HG03575 (cell line): Measurements from ENCODE around the gene RYR1.
"Not testable (repeated sequence)": the region's sequence is repeated elsewhere in the genome, so short reads cannot be mapped to it uniquely, and the experiment has no call there.

ENCODE experiments used
- ATAC-seq: cut with Tn5 transposase; IDR thresholded peaks from one replicate; pipeline ENCODE4 v1.9.1; 2021; ENCODE audit not compliant: unreplicated experiment, insufficient number of reproducible peaks, low FRiP score; ENCODE audit errors: extremely low read depth

RYR1 gene

GRCh38 chr19:38616265-38616664, 182.8 kb downstream of the RYR1 start:
- no peak for ATAC-seq

DNA sequence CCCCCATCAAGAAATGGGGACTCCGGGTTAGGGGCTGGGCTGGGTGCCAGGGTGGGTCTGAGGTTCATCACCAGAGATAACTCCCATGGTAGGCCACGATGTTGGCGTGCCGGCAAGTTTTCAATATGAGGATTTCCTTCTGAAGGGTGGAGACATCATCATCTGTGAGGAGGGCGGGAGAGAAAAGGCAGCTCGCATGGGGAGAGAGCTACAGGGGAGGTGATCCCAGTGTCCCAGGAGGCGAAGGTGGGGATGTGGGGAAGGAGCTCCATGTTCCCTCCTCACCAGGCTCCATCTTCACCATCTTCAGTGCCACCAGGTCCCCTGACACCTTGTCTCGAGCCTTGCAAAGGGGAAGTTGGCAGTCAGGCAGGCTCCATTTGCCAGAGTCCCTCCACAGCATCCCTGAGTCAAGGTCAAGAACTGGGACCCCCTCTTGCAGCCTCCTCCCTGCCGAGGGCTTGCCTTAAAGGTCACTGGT, 183.8 kb downstream of the RYR1 start:
- no peak for ATAC-seq

DNA sequence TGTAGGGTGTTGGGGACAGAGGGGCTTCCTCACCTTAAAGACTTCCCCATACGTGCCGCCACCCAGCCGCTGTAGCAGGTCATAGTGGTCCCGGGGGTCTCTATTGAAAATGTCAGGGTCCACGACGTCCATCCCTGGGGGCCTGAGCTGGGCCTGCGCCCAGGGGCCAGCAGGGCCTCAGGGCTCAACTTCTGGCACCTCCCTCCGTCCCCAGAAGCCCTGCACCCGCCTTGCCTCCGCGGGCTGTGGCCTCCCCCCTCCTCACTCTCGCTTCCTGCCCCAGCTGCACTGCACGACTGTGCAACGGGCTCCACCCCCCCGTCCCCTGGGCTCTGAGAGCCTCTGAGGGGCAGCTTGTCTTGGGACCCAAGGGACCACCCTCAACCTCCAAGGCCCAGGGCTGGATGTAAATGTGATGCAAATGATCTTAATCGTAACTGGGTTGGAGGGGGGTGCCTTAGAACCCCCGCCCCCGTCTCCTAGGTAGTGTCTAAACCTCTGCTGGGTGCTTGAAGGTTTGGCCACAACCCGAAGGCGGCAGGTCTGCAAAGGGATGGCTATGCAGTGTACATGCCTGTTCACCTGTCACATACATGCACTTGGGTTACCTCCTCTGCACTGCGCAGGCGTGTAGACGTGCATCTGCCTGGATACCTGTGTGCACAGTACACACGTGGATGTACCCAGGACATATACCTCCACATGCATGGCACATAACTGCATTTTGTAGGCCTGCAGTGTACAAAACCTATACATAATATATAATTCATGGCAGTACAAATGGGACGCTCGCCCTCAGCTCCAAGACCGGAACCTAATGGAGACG, 184.5 kb downstream of the RYR1 start, which contains the start of gene MAP4K1:
TSS of gene MAP4K1 (minus strand) at position 190 of the 826 bp plus-strand sequence. CDS start at position 132, 58 bp downstream.
- no peak for ATAC-seq

DNA sequence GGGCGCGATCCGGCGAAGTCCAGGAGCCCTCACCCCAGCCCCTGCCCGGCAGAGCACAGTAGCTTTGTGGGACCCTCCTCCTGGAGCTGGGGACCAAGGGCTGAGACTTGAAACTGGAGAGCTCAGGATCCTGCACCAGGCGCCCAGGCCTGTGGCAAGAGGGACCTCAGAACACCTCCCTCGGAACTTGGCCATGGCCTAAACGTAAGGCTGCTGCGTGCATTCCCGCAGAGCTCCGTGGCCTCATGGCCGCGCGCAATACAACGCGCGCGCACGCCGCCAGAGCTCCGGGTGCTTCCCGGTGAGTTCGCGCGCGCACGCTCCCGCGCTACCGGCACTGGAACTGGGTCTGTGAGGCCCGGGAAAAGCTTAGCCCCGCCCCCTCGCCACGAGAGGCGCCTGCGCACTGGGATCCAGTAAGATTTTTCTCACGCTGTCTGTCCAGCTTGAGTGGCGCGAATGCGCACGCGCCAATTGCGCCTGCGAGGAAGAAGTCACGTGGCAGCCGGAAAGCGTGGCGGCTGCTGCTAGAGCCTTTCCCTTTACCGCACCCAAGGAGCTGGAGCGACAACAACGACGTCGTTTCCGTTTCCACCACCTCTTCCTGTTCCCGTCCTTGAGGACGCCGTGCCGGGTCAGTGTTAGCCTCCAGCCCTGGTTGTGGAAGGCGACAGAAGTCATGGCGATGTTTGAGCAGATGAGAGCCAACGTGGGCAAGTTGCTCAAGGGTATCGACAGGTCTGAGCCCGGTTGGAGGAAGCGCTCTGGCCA, 185.3 kb downstream of the RYR1 start, which contains the start of gene EIF3K:
TSS of gene EIF3K (plus strand) at position 599 of the 771 bp plus-strand sequence. CDS start at position 680, 81 bp downstream.
- no peak for ATAC-seq

GRCh38 chr19:38619361-38620174, 186.1 kb downstream of the RYR1 start:
- no peak for ATAC-seq

GRCh38 chr19:38624822-38625221, 191.3 kb downstream of the RYR1 start:
- ATAC-seq: no peak

GRCh38 chr19:38626401-38626800, 192.9 kb downstream of the RYR1 start:
- no peak for ATAC-seq

- ATAC-seq: no peak
These were observed 196.1 kb downstream of the RYR1 start for GRCh38 chr19:38629568-38629967.

DNA sequence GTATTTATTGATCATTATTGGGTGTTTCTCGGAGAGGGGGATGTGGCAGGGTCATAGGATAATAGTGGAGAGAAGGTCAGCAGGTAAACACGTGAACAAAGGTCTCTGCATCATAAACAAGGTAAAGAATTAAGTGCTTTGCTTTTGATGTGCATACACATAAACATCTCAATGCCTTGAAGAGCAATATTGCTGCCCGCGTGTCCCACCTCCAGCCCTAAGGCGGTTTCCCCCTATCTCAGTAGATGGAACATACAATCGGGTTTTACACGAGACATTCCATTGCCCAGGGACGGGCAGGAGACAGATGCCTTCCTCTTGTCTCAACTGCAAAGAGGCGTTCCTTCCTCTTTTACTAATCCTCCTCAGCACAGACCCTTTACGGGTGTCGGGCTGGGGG, 197.8 kb downstream of the RYR1 start:
- not testable (repeated sequence) for ATAC-seq

- not testable (repeated sequence) for ATAC-seq
These were observed 198.5 kb downstream of the RYR1 start for GRCh38 chr19:38631811-38632475.

DNA sequence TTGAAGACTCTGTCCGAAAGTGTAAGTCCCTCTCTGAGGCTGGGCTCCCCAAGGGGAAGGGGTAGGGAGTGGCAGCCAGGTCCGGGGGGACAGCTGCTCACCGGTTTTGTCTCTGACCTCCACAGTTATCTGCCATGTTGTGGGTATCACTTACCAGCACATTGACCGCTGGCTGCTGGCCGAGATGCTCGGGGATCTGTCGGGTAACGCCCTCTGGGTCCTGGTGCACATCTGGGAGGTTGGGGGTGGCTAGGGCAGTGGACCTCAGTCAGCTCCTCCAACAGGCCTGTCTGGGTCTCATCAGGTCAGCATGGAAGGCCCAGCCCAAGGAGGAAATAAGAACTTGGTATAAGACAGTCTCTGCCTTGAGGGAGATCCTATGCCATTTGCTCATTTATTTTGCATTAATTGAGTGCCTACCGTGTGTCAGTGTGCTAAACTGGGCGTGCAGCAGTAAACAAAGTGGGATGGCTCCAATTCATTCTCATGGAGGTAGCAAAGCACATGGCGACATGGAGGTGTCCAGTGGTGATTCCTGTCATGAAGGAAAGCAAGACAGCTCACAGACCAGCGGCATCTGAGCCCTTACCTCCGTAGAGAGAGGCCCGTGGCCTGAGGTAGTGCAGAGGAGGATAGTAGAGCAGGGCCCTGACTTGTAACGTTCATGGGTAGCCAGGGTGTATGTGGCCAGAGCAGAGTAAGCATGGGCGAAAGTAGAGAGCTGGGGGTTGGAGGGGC, 199.2 kb downstream of the RYR1 start:
- ATAC-seq: no peak

DNA sequence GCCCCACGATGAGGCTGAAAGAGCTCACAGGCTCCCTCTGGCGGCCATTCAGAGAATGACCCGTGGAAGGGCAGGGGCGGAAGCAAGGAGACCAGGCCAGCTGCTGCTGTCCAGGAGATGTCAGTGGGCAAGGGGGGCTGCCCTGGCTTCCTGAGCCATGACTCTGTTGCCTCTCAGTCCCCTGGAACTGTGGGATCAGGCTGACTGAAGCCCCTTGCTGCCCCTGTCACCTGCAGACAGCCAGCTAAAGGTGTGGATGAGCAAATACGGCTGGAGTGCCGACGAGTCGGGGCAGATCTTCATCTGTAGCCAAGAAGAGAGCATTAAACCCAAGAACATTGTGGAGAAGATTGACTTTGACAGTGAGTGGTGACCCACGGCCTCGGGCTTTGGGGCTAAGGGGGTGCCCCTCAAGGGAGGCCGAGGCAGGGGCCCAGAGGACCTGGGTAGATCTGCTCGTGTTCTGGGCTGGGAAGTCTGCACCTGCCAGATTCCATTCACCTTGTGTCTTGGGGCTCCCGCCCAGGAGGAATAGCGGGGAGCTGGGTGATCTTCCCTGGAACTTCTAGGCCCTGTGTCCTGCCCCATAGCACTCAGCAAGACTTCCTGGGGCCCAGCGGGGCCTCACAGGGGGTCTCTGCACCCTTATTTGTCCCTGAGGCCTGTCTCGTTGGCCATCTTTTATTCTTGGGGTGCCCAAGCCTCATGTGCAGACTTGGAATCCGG, 201.4 kb downstream of the RYR1 start:
- no peak for ATAC-seq

DNA sequence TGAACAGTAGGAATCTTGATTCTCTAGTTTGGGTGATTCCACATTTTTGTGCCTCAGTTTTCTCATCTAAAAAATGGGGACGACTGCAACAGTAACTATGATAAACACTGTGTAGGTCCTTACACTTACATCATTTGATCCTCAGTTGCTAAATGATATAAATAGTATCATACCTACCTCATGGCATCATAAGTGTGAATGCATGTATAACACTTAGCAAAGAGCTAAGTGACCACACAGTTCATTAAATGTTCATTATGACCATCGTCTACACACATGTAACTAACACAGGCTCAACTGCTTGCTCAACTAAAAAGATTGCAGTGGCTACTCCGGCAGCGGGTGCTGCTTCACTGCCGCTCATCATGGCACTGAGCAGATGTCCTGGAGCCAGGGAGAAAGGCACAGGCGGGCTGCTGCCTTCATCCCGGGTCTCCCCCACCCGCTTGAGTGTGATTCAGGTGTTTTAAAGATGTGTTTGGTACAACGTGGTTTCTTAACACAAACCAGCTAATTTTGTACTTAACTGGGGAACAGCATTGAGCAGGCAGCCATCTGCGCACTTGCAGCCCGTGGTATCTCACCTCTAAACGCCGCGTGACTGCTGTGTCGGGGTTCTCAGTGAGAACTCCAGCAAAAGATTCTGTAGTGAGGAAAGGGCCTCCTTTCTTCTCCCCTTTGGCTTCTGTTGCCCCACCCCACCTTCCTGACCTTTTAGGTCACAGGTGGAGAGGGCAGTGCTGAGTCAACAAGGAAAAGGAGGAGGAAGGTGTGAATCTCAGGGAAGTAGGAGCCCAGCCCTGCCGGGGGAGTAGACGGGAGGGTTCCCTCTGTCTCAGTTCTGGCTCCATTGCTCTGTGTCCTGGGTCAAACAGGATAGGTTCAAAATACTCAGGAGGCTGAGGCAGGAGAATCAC, 202.2 kb downstream of the RYR1 start:
- no peak for ATAC-seq
